Measurements from ENCODE around the gene RESP18.

DNA sequence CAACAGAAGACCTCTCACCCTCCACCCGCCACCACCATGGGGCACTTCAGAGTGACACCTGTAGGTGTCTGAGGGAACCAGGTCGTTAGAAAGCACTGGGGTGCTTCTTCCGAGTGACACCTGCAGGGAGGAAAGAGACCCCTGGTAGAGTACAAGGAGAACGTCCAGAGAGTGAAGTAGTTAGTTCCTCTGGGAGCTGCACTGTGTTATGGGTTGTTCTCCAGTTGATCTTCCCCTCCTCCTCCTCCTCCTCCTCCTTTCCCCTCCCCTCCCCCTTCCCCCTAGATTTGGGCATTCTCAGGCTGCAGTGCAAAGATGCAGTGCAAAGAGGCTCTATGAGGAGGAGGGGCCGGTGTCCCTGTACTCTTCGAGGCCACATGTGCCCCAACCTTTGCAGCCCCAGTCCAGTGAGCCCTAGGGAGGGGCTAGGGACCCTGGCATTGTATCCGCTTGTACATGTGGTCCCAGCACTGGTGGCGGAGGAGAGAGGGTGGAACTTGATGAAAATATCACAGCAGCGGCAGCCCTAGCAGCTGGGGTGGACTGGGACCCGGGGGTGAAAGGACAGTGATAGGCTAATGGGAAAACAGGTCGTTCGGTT is 52.5 kb downstream of the RESP18 start:
- TF ChIP-seq, protein P1, sequence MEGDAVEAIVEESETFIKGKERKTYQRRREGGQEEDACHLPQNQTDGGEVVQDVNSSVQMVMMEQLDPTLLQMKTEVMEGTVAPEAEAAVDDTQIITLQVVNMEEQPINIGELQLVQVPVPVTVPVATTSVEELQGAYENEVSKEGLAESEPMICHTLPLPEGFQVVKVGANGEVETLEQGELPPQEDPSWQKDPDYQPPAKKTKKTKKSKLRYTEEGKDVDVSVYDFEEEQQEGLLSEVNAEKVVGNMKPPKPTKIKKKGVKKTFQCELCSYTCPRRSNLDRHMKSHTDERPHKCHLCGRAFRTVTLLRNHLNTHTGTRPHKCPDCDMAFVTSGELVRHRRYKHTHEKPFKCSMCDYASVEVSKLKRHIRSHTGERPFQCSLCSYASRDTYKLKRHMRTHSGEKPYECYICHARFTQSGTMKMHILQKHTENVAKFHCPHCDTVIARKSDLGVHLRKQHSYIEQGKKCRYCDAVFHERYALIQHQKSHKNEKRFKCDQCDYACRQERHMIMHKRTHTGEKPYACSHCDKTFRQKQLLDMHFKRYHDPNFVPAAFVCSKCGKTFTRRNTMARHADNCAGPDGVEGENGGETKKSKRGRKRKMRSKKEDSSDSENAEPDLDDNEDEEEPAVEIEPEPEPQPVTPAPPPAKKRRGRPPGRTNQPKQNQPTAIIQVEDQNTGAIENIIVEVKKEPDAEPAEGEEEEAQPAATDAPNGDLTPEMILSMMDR (IDR thresholded peaks at IDR 0.05 in 2 of 3, conservative IDR thresholded peaks at IDR 0.05 in 1 of 3; ENCODE audit: borderline replicate concordance in 1 of 3, insufficient read depth in 1 of 3, low read depth in 2 of 3, low read length in 2 of 3) = peak in 1 of 3 experiments; percentile 1; a peak in 1 of 6 replicates
- TF ChIP-seq TCF7L2 (IDR thresholded peaks at IDR 0.05; ENCODE audit: borderline replicate concordance, extremely low read depth, insufficient read depth, insufficient read length) = no peak
